Thyroid gland (tissue), 4 donors: ENCODE measurements around the gene TNFRSF1A.

Experiments
- POLR2A ChIP-seq, 2 donors: fragments of 450-650 bp; IDR thresholded peaks; one replicate each; pipeline ENCODE4 v1.6.1; 2017; ENCODE audit warnings: antibody characterized with exemption in 2 of 2, mild to moderate bottlenecking in 2 of 2, moderate library complexity in 1 of 2
- TF ChIP-seq, protein P1 (sequence below), 6 experiments: fragments of 200-600 bp in 3 of 6; fragments of 450-650 bp in 3 of 6; sonication (generic) in 3 of 6; IDR thresholded peaks; one replicate each; pipeline ENCODE4 v1.5.1; 2016 to 2019; ENCODE audit warnings: antibody characterized with exemption in 6 of 6, mild to moderate bottlenecking in 2 of 6, inconsistent platforms in 1 of 6, moderate library complexity in 1 of 6

DNA sequence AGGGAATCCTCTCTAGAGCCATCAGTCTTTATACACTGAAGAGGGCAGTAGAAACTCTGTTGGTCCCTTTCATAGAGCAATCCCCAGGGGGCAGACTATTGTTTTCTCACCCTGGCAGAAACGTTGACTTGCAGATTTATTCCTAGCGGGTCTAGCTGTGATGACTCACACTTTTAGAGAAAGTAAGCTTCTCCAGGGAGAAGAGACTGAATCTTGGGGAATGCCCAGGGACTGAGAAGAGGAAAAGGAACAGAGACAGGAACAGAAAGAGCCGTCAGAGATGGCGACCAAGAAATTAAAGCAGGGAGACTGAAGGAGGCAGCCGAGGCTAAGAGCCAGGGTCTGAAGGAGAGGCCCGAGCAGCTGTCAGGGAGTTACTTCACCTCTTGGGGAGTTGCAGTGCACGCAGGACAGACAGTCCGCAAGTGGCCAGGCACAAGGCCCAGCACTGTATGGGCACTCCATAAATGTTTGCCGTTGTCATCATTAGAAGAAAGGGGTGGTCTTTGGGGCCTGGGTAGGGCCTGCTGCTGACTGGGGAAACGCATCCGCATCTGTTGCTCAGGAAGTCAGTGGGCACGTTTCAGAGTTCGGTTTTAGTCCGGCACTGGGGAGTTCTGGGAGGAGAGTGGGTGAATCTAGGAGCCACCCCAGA lies 18.4 kb downstream of the TNFRSF1A start:
- TF ChIP-seq, protein P1, sequence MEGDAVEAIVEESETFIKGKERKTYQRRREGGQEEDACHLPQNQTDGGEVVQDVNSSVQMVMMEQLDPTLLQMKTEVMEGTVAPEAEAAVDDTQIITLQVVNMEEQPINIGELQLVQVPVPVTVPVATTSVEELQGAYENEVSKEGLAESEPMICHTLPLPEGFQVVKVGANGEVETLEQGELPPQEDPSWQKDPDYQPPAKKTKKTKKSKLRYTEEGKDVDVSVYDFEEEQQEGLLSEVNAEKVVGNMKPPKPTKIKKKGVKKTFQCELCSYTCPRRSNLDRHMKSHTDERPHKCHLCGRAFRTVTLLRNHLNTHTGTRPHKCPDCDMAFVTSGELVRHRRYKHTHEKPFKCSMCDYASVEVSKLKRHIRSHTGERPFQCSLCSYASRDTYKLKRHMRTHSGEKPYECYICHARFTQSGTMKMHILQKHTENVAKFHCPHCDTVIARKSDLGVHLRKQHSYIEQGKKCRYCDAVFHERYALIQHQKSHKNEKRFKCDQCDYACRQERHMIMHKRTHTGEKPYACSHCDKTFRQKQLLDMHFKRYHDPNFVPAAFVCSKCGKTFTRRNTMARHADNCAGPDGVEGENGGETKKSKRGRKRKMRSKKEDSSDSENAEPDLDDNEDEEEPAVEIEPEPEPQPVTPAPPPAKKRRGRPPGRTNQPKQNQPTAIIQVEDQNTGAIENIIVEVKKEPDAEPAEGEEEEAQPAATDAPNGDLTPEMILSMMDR (IDR thresholded peaks at IDR 0.05), result peak in 5 of 6 experiments; percentile 34 to 80 (median 55)
- TF ChIP-seq POLR2A (IDR thresholded peaks at IDR 0.05), result peak in 1 of 2 donors; percentile 8
